ENCODE measurements around the gene ZER1. TPM values are rescaled to one million over a fixed set of nuclear protein-coding genes. Genes with fewer than 3 reads are reported as not detected.
A peak's percentile ranks its signal among the peaks of the same experiment; 100 is the strongest.
"Not testable (repeated sequence)": the region's sequence is repeated elsewhere in the genome, so short reads cannot be mapped to it uniquely, and the experiment has no call there.

ZER1 gene
- total RNA-seq: 10 to 100 TPM; 36.6 to 37.0 TPM
- long read RNA-seq, full-length matches to known transcripts: 3 of 29 reads
- long read RNA-seq, partial matches to known transcripts: 10 of 29 reads
- long read RNA-seq, other reads (novel, unspliced or antisense): 16 of 29 reads

DNA sequence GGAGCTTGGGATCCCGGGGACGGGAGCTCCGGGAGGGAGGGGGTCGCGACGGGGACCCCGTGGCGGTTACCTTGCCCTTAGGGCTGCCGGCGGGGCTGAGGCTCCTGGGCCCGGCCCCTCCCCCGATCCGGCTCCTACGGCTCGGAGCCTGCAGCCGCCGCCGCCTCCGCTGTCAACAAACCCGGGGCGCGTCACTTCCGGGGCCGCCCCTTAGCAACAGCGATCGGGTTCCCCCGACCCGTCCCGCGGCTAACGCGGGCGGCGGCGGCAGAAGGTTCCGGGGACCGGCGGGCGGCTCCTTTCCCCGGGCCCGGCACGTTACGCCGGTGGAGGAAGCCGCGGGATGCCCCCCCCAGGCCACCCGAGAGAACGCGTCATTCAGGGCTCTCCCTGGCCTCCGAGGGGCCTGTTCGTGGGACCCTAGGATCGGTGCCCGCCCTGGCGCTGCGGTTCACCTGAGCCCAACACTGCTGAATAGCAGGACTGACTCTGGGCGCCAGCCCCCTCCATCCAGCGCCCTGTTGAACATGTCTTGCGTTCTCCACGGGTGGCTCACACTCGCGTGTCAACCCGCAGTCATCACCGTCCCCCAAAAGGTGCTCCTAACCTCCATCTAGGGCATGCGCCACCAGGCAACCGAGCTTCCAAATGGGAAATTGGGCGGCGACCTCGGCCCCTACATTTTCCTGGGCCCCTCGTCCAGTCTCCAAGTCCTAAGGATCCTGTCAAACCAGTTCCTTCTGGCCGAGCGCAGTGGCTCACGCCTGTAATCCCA lies at the start of gene ZER1:
ZER1 (minus strand) TSS at position 183 of the 775 bp plus-strand sequence. CDS start 16,362 bp downstream, outside the sequence.
- ATAC-seq (peak; percentile 99), DNase-seq (peak; percentile 95)
- intact Hi-C loops (cut with DNase I): no loop called here

DNA sequence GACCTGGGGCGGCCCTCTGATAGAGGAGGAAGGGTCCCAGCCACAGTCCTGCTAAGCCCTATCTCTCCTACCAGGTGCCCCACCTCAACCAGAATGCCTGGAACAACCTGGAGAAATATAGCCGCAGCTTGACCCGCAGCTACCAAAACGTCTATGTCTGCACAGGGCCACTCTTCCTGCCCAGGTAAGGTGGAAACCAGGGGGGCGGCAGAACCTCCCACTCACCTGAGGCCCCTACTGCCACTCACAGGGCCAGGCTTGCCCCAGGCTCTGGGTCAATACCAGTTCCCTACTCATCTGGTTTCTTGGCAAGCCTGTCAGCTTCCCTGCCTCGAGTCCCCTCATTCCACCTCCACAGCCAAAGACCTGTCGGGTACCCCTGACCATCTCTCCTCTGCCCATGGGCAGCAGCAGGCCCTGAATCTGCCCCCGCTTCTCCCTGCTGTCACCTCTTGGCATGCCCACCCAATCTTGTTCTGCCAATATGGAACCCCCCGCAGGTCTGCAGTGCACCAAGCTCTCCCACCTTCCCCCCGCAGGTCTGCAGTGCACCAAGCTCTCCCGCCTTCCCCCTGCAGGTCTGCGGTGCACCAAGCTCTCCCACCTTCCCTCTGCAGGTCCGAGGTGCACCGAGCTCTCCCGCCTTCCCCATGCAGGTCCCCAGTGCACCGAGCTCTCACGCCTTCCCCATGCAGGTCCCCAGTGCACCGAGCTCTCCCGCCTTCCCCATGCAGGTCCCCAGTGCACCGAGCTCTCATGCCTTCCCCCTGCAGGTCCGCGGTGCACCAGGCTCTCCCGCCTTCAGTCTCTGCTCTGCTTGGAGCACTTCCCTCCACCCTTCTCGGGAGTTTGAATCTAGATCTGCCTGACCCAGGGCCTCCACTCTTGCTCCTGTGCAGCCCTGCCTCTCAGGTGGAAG lies 49.2 kb upstream of the ZER1 start:
- no peak for ATAC-seq
- no peak for DNase-seq
- intact Hi-C loops (cut with DNase I): no loop called here

DNA sequence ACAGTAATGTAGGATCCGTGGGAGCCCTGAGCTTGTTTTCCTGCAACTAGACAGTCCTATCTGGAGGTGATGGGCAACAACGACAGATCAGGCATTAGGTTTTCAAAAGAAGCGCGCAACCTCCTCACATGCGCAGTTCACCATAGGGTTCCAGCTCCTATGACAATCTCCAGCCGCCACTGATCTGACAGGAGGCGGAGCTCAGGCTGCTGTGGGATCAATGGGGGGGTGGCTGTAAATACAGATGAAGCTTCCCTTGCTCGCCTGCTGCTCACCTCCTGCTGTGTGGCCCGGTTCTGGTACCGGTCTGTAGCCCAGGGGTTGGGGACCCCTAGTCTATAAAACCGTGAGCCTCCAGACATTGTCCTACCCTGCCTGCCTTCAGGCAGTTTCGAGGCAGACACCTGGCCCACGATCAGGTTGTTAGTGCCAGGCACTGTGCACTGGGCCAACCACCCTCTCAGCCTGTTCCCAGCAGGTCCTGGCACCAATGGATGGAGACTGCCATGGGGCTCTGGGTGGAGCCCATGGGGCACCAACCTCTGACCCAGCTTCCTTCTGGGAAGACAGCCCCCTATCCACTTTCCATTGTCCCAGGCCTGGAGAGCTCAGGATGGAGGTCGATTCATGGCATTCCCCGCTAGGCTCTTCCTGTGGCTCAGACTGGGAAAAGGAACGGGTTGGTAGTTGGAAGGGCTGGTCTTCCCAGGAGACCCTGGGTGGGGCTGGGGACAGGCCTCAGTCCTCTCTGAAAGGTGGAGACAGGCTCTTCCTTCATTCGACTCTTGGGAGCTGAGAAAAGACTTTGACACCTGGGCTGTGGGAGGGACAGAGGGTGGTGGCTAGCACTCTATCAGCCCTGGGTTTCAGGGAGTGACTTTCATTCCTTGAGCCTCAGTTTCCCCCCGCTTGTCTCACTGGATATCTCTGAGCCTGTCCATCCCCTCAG lies 48.3 kb upstream of the ZER1 start:
- intact Hi-C loops (cut with DNase I): no loop called here
- ATAC-seq: peak; percentile 28 to 34
- DNase-seq: peak; percentile 61

DNA sequence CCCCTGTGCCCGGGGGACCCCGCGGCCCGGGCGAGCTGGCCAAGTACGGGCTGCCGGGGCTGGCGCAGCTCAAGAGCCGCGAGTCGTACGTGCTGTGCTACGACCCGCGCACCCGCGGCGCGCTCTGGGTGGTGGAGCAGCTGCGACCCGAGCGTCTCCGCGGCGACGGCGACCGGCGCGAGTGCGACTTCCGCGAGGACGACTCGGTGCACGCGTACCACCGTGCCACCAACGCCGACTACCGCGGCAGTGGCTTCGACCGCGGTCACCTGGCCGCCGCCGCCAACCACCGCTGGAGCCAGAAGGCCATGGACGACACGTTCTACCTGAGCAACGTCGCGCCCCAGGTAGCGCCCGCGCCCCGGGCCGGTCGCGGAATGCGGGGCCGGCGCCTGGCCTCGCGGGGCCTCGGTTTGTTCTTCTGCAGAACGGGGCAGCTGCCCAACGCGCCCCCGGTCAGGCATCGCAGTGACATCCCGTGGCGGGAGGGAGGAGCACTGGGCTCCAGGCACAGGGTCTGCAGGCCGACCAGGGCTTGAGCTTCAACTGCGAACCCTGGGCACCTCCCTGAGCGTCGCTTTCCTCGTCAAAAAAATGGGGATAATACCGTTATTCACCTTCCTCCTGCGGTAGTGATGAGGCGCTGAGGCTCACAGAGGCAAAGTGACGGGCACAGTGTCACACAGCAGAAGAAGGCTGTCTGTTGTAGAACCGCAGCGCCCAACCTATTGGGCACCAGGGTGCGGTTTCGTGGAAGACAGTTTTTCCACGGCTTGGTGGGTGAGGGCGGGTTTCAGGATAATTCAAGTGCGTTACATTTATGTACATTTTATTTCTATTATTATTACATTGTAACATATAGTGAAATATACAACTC lies 47.4 kb upstream of the ZER1 start:
- DNase-seq: peak; percentile 54
- intact Hi-C loops (cut with DNase I): no loop called here
- ATAC-seq: peak; percentile 6 to 18

DNA sequence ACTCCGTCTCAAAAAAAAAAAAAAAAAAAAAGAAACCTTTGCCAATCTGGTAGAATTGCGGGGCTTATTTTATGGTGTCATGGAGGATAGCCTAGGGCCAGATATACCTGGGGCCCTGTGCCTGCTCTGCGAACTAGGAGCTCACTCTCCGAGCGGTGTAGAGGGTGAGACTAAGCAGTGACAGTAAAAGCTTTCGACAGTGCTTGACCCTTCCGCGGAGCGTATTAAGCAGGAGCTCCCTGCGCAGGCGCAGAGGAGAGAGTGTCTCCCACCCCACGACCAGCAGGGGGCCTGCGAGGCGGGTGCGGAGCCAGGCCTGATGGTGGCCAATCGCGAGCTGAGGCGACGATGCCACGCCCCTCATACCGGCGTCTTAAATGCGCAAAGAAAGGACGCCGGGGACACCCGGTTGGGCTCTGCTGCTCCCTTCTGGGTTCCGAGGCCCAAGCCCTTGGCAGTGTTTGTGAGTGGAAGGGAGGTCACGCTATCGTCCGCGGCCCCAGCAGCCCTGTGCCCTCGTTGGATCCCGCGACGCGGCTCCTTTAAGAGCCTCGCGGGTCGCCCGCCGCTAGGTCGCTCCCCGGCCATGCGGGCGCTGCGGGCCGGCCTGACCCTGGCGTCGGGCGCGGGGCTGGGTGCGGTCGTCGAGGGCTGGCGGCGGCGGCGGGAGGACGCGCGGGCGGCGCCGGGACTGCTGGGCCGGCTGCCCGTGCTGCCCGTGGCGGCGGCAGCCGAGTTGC lies 46.5 kb upstream of the ZER1 start, which contains the start of gene ENDOG:
ENDOG (plus strand) TSS at position 402 of the 740 bp plus-strand sequence; CDS start at position 587, 185 bp downstream.
- intact Hi-C loops (cut with DNase I): no loop called here
- ATAC-seq (peak; percentile 94 to 95), DNase-seq (peak; percentile 98)

DNA sequence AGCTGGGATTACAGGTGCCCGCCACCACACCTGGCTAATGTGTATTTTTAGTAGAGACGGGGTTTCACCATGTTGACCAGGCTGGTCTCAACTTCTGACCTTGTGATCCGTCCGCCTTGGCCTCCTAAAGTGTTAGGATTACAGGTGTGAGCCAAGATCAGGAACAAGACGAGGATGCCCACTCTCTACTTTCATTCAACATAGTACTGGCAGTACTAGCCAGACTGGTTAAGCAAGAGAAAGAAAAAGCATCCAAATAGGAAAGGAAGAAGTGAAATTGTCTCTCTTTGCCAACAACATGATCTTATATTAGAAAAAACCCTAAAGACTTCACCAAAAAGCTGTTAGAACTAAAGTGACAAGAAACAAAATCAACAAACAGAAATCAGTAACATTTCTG lies 39.1 kb upstream of the ZER1 start:
- intact Hi-C loops (cut with DNase I): no loop called here
- no peak for ATAC-seq

DNA sequence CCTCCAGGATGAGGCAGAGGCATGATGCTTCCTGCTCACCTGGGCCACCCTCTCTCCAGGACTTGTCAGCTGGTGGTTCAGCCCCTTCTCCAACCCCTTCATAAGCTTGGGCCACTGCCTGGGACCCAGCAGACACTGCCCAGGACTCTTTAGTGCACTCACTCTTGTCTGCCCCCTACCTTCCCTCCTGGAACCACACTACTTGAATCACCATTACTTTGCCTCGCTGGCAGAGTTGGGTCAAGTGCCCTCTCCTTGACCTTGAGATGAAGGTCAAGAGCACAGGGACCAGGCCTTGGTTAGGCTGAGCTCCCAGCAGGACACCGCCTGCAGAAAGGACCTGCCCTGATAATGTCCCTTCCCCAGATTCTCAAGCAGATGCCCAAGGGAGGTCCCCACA lies 38.1 kb upstream of the ZER1 start:
- no peak for DNase-seq
- intact Hi-C loops (cut with DNase I): no loop called here
- ATAC-seq: no peak

More for the DNA sequence above, 39.1 kb upstream of the ZER1 start:
- DNase-seq: no peak

DNA sequence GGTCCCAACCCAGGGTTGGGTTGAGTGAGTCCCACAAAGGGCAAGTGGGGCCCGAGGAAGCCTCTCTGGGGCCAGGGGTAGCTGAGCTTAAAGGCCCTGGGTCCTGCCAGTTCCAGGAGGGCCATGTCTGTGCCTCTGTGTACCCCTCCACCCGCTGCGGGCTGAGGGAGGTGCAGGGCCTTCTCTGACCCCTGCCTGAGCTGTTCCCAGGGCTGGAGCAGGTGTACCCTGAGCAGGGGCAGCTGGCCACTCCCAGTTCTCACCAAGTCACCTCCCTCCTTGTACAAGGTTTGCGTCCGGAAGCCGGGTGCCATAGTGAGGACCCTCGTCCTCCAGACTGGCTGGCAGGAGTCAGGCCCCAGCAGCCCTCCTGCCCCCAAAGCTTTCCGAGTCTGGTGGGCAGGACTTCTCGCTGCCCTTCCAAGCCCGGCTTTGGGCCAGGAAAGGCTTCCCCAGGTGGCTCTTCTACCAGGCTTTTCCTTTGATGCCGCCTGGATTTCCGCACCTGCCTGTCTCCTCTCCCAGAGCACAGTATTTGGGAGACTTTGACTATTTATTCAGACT lies 37.4 kb upstream of the ZER1 start:
- intact Hi-C loops (cut with DNase I): no loop called here
- ATAC-seq (peak in 1 of 2 donors; percentile 23), DNase-seq (no peak)

DNA sequence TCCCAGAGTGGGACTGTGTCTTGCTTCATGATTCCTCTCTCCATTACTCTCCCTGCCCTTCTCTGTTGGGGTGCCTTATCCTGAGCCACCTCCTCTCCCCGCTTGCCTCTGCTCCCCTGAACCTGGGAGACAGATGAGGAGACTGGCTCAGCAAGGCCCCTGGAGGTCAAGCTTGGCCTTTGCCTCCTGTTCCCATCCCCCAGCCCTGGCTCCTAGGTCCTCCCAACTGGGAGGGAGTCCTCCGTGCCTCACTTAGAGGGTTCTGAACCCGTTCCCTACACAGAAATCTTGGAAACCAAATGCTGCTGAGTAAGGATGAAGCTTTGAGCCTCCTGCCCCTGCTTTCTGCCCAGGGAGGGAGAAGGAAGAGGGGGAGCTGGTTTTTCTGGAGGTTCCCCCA lies 36.8 kb upstream of the ZER1 start:
- intact Hi-C loops (cut with DNase I): no loop called here
- DNase-seq (no peak), ATAC-seq (no peak)

DNA sequence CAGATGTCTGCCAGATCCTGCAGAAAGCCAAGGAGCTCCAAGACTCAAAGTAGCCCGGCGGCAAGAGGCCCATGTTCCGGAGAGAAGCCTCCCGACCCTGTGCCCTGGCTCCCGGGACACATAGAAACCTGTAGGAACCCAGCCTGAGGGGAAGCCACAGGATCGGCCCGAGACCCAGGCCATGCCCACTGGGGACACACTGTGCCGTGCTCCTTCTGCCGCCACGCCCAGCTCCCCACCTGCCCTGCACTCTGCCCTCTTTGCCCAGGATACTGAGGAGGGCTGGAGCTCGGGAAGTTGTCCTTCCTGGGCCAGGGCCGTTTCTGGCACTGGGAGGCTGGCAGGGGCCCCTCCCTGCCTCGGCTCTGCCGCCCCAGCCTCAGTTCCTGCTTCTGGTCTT lies 36.1 kb upstream of the ZER1 start:
- no peak for DNase-seq
- intact Hi-C loops (cut with DNase I): no loop called here

DNA sequence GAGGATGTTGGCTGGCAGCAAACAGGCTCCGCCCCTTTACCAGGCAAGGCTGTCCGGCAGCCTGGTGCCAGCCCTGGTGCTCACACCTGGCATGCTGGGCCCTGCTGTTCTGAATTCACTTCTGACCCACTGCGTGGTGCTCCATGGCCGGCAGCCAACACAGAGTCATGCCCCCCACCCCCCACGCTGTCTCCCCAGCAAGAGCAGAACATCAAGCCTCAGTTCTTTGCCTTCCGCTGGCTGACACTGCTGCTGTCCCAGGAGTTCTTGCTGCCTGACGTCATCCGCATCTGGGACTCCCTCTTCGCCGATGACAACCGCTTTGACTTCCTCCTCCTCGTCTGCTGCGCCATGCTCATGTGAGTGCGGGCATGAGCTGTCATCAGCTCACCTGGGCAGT lies 33.9 kb upstream of the ZER1 start:
- intact Hi-C loops (cut with DNase I): no loop called here
- ATAC-seq (no peak), DNase-seq (no peak)

More for the DNA sequence above, 36.1 kb upstream of the ZER1 start:
- ATAC-seq: no peak

DNA sequence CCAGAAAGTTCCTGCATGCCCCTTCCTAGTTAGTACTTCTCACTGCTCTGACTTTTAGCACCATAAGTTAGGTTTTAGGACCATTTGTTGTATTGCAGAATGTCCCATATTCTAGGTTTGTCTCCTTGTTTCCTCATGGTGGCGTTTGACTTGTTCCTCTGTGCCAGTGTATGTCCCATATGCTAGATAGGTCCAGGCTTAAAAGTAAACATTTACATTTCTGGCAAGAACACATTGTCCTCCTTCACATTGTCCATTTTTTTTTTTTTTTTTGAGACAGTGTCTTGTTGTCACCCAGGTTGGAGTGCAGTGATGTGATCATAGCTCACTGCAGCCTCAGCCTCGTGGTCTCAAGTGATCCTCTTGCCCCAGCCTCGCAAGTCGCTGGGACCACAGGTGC lies 30.8 kb upstream of the ZER1 start:
- no peak for DNase-seq
- ATAC-seq: no peak
- intact Hi-C loops (cut with DNase I): no loop called here

DNA sequence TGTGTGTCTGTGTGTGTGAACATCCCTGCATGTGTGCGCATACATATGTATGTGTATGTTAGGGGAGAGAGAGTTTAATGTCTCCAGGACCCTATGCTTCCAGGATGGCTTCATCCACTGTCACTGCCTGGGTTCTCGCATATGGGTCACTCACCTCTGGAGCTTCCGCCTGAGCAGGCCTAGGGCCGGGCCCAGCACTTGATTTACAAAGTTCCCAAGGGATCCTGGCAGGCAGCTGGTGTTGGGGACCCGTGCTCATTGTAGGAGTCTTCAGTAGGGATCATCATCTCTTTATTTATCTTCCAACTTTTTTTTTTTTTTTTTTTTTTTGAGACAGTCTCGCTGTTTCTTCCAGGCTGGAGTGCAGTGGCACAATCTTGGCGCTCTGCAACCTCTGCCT lies 28.3 kb upstream of the ZER1 start:
- ATAC-seq: no peak
- no peak for DNase-seq
- intact Hi-C loops (cut with DNase I): no loop called here

DNA sequence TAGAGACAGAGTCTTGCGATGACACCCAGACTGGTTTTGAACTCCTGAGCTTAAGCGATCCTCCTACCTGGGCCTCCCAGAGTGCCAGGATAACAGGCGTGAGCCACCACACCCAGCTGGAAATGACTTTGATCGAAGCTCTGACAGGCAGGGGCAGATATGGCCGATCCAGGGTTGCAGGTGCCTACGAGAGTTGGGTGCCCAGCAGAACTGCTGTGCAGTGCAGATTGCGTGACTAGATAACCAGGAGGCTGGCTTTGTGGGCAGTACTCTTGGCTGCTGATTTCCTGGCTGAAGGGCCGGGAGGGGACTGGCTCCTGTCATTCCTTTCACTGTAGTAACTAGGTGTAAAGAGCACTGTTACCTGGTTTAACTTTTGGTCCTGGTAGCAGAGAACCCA lies 27.2 kb upstream of the ZER1 start:
- intact Hi-C loops (cut with DNase I): no loop called here
- DNase-seq: no peak
- ATAC-seq: no peak

DNA sequence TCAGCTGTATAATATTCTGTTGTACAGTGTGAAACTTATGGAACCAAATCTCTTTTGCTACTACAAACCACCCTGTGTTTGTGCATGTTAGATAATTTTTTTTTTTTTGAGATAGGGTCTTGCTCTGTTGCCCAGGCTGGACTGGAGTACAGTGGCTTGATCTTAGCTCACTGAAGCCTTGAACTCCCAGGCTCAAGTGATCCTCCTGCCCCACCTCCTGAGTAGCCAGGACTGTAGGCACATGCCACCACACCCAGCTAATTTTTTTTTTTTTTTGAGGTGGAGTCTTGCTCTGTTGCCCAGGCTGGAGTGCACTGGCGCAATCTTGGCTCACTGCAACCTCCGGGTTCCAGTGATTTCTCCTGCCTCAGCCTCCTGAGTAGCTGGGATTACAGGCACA lies 23.2 kb upstream of the ZER1 start:
- DNase-seq; intact Hi-C loops (cut with DNase I); ATAC-seq: not testable (repeated sequence)

DNA sequence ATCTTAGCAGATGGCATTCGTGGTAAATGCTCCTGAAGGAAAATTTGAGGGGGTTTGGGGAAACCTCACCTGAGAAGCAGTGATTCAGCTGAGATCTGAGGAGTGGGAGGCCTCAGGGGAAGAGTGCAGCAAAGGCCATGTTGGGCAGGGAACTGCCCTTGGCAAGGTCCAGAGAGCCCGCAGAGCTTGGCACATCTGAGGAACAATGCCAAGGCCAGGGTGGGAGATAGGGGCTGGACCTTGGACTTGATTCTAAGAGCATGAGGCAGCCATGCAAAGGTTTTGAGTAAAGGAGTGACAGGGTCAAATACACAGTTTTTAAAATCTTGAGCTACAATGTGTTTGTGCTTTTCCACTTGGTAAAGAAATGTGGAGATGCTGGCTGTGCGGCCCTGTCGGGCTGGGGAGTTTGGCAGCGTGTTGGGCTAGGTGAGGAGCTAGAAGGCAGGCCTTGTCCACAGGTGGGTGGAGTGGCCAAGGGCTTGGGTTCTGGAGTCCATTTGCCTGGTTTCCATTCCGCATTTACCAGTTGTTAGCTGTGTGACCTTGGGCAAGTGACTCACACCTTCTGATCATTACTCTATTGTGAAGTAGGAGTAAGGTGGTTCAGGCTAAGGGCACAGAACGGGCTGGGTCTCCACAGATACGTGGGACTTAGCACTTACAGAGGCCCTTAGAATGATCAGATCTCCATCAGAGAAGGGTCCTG lies 21.4 kb upstream of the ZER1 start:
- intact Hi-C loops (cut with DNase I): no loop called here
- no peak for DNase-seq
- ATAC-seq: no peak
